BE2C (cell line): ENCODE results near the gene PTPDC1.

Experiments used
- DNase-seq: peaks from one replicate; pipeline ENCODE4 v3.0.0-alpha.2; 2020
- H3K27me3 ChIP-seq: fragments of 250-450 bp; sonication (Bioruptor Pico); 2 replicates; pipeline ENCODE4 v1.5.1; 2020; ENCODE audit warnings: mild to moderate bottlenecking
- H3K36me3 ChIP-seq: fragments of 250-450 bp; sonication (Bioruptor Pico); 2 replicates; pipeline ENCODE4 v1.5.1; 2020; ENCODE audit warnings: mild to moderate bottlenecking
- H3K4me1 ChIP-seq: fragments of 250-450 bp; sonication (Bioruptor Pico); 2 replicates; pipeline ENCODE4 v1.5.1; 2020
- H3K4me3 ChIP-seq: 2 replicates; pipeline ENCODE4 v1.5.1; 2011; ENCODE audit warnings: low read depth, low read length
- H3K9me3 ChIP-seq: fragments of 250-450 bp; sonication (Bioruptor Pico); 2 replicates; pipeline ENCODE4 v1.5.1; 2020
- TF ChIP-seq, protein P1 (sequence below): IDR thresholded peaks from 2 replicates; pipeline ENCODE4 v1.5.1; 2012; ENCODE audit warnings: mild to moderate bottlenecking, low read depth, low read length

The PTPDC1 gene

DNA sequence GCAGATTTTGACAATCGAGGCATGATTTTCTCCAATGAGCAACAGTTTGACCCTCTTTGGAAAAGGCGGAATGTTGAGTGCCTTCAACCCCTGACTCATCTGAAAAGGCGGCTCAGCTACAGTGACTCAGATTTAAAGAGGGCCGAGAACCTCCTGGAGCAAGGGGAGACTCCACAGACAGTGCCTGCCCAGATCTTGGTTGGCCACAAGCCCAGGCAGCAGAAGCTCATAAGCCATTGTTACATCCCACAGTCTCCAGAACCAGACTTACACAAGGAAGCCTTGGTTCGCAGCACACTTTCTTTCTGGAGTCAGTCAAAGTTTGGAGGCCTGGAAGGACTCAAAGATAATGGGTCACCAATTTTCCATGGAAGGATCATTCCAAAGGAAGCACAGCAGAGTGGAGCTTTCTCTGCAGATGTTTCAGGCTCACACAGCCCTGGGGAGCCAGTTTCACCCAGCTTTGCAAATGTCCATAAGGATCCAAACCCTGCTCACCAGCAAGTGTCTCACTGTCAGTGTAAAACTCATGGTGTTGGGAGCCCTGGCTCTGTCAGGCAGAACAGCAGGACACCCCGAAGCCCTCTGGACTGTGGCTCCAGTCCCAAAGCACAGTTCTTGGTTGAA is 13.6 kb downstream of the PTPDC1 start:
- TF ChIP-seq, protein P1, sequence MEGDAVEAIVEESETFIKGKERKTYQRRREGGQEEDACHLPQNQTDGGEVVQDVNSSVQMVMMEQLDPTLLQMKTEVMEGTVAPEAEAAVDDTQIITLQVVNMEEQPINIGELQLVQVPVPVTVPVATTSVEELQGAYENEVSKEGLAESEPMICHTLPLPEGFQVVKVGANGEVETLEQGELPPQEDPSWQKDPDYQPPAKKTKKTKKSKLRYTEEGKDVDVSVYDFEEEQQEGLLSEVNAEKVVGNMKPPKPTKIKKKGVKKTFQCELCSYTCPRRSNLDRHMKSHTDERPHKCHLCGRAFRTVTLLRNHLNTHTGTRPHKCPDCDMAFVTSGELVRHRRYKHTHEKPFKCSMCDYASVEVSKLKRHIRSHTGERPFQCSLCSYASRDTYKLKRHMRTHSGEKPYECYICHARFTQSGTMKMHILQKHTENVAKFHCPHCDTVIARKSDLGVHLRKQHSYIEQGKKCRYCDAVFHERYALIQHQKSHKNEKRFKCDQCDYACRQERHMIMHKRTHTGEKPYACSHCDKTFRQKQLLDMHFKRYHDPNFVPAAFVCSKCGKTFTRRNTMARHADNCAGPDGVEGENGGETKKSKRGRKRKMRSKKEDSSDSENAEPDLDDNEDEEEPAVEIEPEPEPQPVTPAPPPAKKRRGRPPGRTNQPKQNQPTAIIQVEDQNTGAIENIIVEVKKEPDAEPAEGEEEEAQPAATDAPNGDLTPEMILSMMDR: no peak
- Histone ChIP-seq H3K4me1 (no peaks in the 10 kb centered on the region), H3K27me3 (no peaks in the 10 kb centered on the region), H3K36me3 (peaks cover 8% of the 10 kb centered on the region; the same call in 1 of the 2 replicates), H3K9me3 (no peaks in the 10 kb centered on the region), H3K4me3 (no peak overlapping the region)
- no peak for DNase-seq

DNA sequence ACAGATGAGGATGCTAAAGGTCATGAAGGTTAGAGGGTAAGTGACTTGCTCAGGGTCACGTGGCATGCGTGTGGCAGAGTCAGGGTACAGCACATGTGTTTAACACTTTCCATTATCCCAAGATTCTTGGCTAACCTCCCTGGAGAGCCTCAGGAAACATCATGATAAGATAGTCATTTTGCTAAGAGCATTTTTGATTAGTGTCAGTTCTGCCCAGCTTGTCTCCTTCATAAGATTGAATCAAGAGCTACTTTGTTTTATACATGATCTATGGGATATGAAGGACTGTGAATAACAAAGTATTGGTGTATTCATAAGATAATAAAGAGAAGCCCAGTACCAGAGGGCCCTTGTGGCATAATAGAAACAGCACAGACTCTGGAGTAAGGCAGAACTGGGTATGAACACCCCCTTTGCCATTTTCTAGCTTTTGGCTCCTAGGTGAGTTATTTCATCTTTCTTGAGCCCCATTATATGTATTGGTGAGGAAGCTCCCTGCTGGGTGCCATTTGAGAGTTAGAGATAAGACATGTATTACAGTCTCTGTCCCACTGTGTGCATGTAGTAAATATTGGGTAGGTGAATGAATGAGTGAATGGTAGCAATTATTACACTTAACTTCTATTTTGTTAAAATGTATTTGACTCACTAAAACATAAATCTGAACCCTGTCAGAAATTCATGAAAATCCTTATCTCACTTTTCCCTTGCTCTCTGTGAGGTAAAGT is 16.1 kb downstream of the PTPDC1 start:
- no peak for DNase-seq
- TF ChIP-seq, protein P1: no peak
- H3K4me1 ChIP-seq: no peaks in the 10 kb centered on the region

DNA sequence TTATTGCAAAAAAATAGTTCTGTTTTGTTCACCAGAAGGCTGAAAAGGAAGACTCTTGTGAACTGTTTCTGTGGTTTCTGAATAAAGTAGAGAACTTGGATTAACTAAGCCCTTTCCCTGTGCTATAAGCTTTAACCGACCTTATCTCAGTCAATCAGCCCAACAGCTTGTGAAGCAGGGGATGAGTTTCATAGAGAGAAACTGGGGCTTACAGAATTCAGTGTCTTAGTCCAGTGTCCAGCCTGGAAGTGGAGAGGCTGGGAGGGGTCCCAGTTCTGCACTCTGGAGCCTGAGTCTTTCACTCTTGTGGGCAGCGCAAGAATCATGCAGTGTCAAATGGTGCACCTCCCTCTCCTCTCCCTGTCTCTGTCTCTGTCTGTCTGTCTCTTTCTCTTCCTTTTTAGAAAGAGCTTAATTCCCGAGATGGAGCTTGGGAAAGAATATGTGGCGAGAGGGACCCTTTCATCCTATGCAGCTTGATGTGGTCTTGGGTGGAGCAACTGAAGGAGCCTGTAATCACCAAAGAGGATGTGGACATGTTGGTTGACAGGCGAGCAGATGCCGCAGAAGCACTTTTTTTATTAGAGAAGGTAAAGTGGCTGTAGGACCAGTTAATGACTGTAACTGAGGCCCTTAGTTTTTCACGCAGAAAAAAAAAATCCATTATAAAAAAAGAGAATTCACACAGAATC is 17.0 kb downstream of the PTPDC1 start:
- no peak overlapping the region for H3K4me3 ChIP-seq
- no peaks in the 10 kb centered on the region for H3K9me3 ChIP-seq
- H3K4me1 ChIP-seq: no peaks in the 10 kb centered on the region
- H3K27me3 ChIP-seq: no peaks in the 10 kb centered on the region
- peaks cover 11% of the 10 kb centered on the region; the same call in 1 of the 2 replicates for H3K36me3 ChIP-seq
- TF ChIP-seq, protein P1: no peak
- no peak for DNase-seq

More for the DNA sequence above, 16.1 kb downstream of the PTPDC1 start:
- H3K9me3 ChIP-seq: no peaks in the 10 kb centered on the region
- H3K4me3 ChIP-seq: no peak overlapping the region
- no peaks in the 10 kb centered on the region for H3K27me3 ChIP-seq
- peaks cover 11% of the 10 kb centered on the region; the same call in 1 of the 2 replicates for H3K36me3 ChIP-seq

DNA sequence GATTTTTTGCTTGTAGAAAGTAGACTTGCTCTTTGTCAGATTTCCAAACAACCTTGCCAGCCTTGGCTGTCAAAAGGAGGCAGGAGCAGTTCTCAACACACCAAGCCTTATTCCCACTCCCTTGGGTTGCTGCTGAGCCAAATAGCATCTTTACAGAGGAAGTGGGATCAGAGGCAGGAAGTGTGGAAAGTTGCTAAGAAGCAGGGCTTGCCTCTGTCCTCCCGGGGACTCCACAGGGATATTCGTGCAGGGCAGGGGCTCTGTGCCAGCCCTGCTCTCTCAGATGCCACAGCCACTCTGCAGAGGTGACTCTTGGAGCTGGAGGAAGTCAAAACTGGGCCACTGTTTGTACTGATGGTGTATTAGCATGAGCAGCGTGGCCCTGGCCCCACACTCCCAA is 24.3 kb downstream of the PTPDC1 start:
- DNase-seq: no peak

DNA sequence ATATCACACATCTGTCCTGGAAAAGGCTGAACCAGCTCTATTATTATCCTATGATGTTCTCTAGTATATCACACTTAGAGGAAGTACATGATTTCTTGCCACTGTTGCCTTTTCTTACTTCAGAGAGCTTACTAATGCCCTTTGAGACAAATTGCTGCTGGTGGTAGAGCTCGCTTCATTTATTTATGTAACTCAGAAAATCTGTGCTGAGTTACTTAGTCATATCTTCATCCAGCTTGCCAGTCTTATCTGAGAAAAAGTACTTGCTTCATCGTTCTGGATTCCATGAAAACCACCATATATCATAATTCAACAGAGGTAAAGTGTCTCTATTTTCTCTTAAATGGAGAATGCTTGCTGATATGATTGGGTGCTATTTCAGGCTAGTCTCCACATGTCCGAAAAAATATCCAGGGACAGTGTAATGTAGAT is 26.6 kb downstream of the PTPDC1 start:
- no peaks in the 10 kb centered on the region for H3K27me3 ChIP-seq
- DNase-seq: no peak
- TF ChIP-seq, protein P1: no peak
- no peaks in the 10 kb centered on the region for H3K4me1 ChIP-seq
- no peaks in the 10 kb centered on the region for H3K9me3 ChIP-seq
- H3K36me3 ChIP-seq: no peaks in the 10 kb centered on the region
- H3K4me3 ChIP-seq: no peak overlapping the region

More for the DNA sequence above, 24.3 kb downstream of the PTPDC1 start:
- Histone ChIP-seq H3K4me1 (no peaks in the 10 kb centered on the region), H3K9me3 (no peaks in the 10 kb centered on the region), H3K36me3 (no peaks in the 10 kb centered on the region), H3K27me3 (no peaks in the 10 kb centered on the region), H3K4me3 (no peak overlapping the region)
- TF ChIP-seq, protein P1: no peak
